NCI-H510A (cell line): ENCODE data around the gene CD7.

Experiments
- DNase-seq: peaks from one replicate; lab custom pipeline; 2025; lab: John Stamatoyannopoulos, UW

The CD7 gene

GRCh38 chr17:82298538-82299421 is 18.6 kb downstream of the CD7 start:
- DNase-seq, result no peak

- DNase-seq, result peak; percentile 39
Measured at GRCh38 chr17:82297714-82298537, 19.5 kb downstream of the CD7 start.

GRCh38 chr17:82297280-82297713 is 20.1 kb downstream of the CD7 start:
- DNase-seq, result no peak

- DNase-seq, result peak; percentile 23
Measured at GRCh38 chr17:82296511-82297279, 20.7 kb downstream of the CD7 start.

GRCh38 chr17:82295472-82295814 is 22.0 kb downstream of the CD7 start:
- no peak for DNase-seq

- no peak for DNase-seq
Measured at GRCh38 chr17:82294064-82294773, 23.2 kb downstream of the CD7 start.

- DNase-seq, result peak; percentile 97
Measured at GRCh38 chr17:82292251-82293154, 24.9 kb downstream of the CD7 start.

GRCh38 chr17:82291582-82292250 is 25.7 kb downstream of the CD7 start:
- no peak for DNase-seq

- DNase-seq, result no peak
Measured at GRCh38 chr17:82287868-82288801, 29.3 kb downstream of the CD7 start.

- DNase-seq, result no peak
Measured at GRCh38 chr17:82287013-82287867, 30.2 kb downstream of the CD7 start.

- DNase-seq, result no peak
Measured at GRCh38 chr17:82285141-82285540, 32.3 kb downstream of the CD7 start.

- peak; percentile 47 for DNase-seq
Measured at GRCh38 chr17:82283208-82283749, 34.1 kb downstream of the CD7 start.

- DNase-seq, result no peak
Measured at GRCh38 chr17:82282239-82283207, 34.9 kb downstream of the CD7 start.

- no peak for DNase-seq
Measured at GRCh38 chr17:82281502-82282238, 35.7 kb downstream of the CD7 start.

GRCh38 chr17:82281076-82281475 is 36.3 kb downstream of the CD7 start:
- DNase-seq, result no peak

- no peak for DNase-seq
Measured at GRCh38 chr17:82280537-82280936, 36.9 kb downstream of the CD7 start.
